Measurements from ENCODE around the gene OBSCN. TPM values are rescaled to one million over a fixed set of nuclear protein-coding genes. Genes with fewer than 3 reads are reported as not detected.

Gene OBSCN
- total and polyA plus RNA-seq, 2 of the 4 experiments (the other 2 are of a cell fraction), result 4.1 to 9.5 TPM

- TF ChIP-seq SMC3 (IDR thresholded peaks at IDR 0.05; ENCODE audit: low read depth, low read length), result peak; percentile 9; the same call in 1 of the 2 replicates
- TF ChIP-seq, protein P1, sequence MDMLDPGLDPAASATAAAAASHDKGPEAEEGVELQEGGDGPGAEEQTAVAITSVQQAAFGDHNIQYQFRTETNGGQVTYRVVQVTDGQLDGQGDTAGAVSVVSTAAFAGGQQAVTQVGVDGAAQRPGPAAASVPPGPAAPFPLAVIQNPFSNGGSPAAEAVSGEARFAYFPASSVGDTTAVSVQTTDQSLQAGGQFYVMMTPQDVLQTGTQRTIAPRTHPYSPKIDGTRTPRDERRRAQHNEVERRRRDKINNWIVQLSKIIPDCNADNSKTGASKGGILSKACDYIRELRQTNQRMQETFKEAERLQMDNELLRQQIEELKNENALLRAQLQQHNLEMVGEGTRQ (IDR thresholded peaks at IDR 0.05; ENCODE audit: low read depth, low read length), result no peak
- TF ChIP-seq, protein P2, sequence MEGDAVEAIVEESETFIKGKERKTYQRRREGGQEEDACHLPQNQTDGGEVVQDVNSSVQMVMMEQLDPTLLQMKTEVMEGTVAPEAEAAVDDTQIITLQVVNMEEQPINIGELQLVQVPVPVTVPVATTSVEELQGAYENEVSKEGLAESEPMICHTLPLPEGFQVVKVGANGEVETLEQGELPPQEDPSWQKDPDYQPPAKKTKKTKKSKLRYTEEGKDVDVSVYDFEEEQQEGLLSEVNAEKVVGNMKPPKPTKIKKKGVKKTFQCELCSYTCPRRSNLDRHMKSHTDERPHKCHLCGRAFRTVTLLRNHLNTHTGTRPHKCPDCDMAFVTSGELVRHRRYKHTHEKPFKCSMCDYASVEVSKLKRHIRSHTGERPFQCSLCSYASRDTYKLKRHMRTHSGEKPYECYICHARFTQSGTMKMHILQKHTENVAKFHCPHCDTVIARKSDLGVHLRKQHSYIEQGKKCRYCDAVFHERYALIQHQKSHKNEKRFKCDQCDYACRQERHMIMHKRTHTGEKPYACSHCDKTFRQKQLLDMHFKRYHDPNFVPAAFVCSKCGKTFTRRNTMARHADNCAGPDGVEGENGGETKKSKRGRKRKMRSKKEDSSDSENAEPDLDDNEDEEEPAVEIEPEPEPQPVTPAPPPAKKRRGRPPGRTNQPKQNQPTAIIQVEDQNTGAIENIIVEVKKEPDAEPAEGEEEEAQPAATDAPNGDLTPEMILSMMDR (conservative IDR thresholded peaks at IDR 0.05; ENCODE audit: low read depth, low read length), result peak; percentile 48
- no peak overlapping the region for H2BK120ac ChIP-seq (ENCODE audit: low read depth, low read length)
- peaks cover 30% of the 10 kb centered on the region for H3K36me3 ChIP-seq (ENCODE audit: control insufficient read depth, insufficient read depth, low read length)
- no peak overlapping the region for H3K27ac ChIP-seq (ENCODE audit: insufficient read depth, low read length)
- ATAC-seq (ENCODE audit: low read depth), result peak; percentile 51; the same call in 1 of the 2 replicates
- WGBS, 2 experiments (ENCODE audit: extremely low coverage in 2 of 2, insufficient read length in 1 of 2), result no CpG with 5 or more reads among the region's 5 CpGs
- no peak overlapping the region for H3K4me3 ChIP-seq (ENCODE audit: insufficient read depth, low read depth, low read length)
- H4K20me1 ChIP-seq (ENCODE audit: insufficient read depth, low read length), result no peaks in the 10 kb centered on the region
- no peak overlapping the region for H2BK20ac ChIP-seq (ENCODE audit: low read depth, low read length)
- no peak overlapping the region for H2AFZ ChIP-seq (replicated peaks; ENCODE audit: low read length, poor library complexity)
- H2BK5ac ChIP-seq (ENCODE audit: low read depth, low read length, poor library complexity, severe bottlenecking), result no peak overlapping the region
- in situ Hi-C loops (cut with MboI; ENCODE audit: low sequenced_read_pairs), result no loop called here
- peak; percentile 29 for DNase-seq
- peaks cover 4% of the 10 kb centered on the region for H3K9me1 ChIP-seq (ENCODE audit: insufficient read depth, low read length)
- POLR2A ChIA-PET (ENCODE audit: unreplicated experiment), result no interaction called here
- H3K4me1 ChIP-seq (ENCODE audit: control insufficient read depth, insufficient read depth, low read length), result no peaks in the 10 kb centered on the region
- peaks cover 15% of the 10 kb centered on the region; the same call in 1 of the 2 replicates for H3K9me3 ChIP-seq (ENCODE audit: control insufficient read depth, insufficient read depth, low read length)
- no peak overlapping the region for H3K9ac ChIP-seq (ENCODE audit: low read depth, low read length)
- H3K27me3 ChIP-seq (ENCODE audit: control insufficient read depth, insufficient read depth, low read length), result no peaks in the 10 kb centered on the region
- dilution Hi-C loops (cut with HindIII; ENCODE audit: low sequenced_read_pairs, unreplicated experiment), result no loop called here
- H3K4me2 ChIP-seq (ENCODE audit: low read depth, low read length), result no peak overlapping the region
- no peak overlapping the region for H3K14ac ChIP-seq (replicated peaks; ENCODE audit: low read depth, low read length)
- H2AK5ac ChIP-seq (ENCODE audit: low read depth, low read length), result no peak overlapping the region
- intact Hi-C loops (cut with micrococcal nuclease), result no loop called here
- peaks cover 7 to 11% of the 10 kb centered on the region in 2 experiments; a peak in 2 of 4 replicates for H3K79me1 ChIP-seq (ENCODE audit: low read depth in 1 of 2, low read length in 2 of 2)
- H4K8ac ChIP-seq (ENCODE audit: low read depth in 2 of 2, low read length in 2 of 2), result no peak overlapping the region
- H4K5ac ChIP-seq (ENCODE audit: low read depth, low read length), result no peak overlapping the region
- no peak overlapping the region for H2AK9ac ChIP-seq (replicated peaks; ENCODE audit: low read depth, low read length, poor library complexity)
- no peak overlapping the region for H3K23ac ChIP-seq (ENCODE audit: low read depth, low read length)
- H3K4ac ChIP-seq (ENCODE audit: low read depth, low read length), result no peak overlapping the region
- no peak overlapping the region for H4K91ac ChIP-seq (ENCODE audit: insufficient read depth, low read depth, low read length)
- no peak overlapping the region for H2BK15ac ChIP-seq (ENCODE audit: low read depth, low read length)
- CTCF ChIA-PET, result no interaction called here
- H3K18ac ChIP-seq (ENCODE audit: low read depth, low read length), result no peak overlapping the region
- H3K56ac ChIP-seq (ENCODE audit: extremely low read depth, insufficient read depth, low read length), result no peak overlapping the region
- no TSS peak for BruUV-seq (replicated peaks)
Measured at GRCh38 chr1:228236744-228237143, 28.9 kb downstream of the OBSCN start.
